Smooth muscle cell (in vitro differentiated cells): ENCODE measurements around the gene GHRH. TPM values are rescaled to one million over a fixed set of nuclear protein-coding genes. Genes with fewer than 3 reads are reported as not detected.

ENCODE experiments used
- DNase-seq: peaks from one replicate; lab custom pipeline; 2025; ENCODE audit not compliant: unreplicated experiment; lab: John Stamatoyannopoulos, UW
- H2AFZ ChIP-seq: fragments of 200-600 bp; sonication (generic); 2 replicates; pipeline ENCODE4 v1.6.0; 2016; ENCODE audit warnings: antibody characterized with exemption, low read depth, mild to moderate bottlenecking
- H3F3A ChIP-seq: fragments of 200-600 bp; sonication (generic); 2 replicates; pipeline ENCODE4 v1.6.0; 2017; ENCODE audit warnings: antibody characterized with exemption, low read depth
- H3K27ac ChIP-seq: fragments of 200-600 bp; sonication (generic); 2 replicates; pipeline ENCODE4 v1.5.1; 2016; ENCODE audit warnings: low read depth, mild to moderate bottlenecking
- H3K27me3 ChIP-seq: fragments of 200-600 bp; sonication (generic); 2 replicates; pipeline ENCODE4 v1.6.1; 2016; ENCODE audit warnings: low read depth, mild to moderate bottlenecking
- H3K36me3 ChIP-seq: fragments of 200-600 bp; sonication (generic); 2 replicates; pipeline ENCODE4 v1.5.1; 2016; ENCODE audit warnings: low read depth
- H3K4me1 ChIP-seq: fragments of 200-600 bp; sonication (generic); 2 replicates; pipeline ENCODE4 v1.5.1; 2016; ENCODE audit warnings: low read depth
- H3K4me2 ChIP-seq: fragments of 200-600 bp; sonication (generic); 2 replicates; pipeline ENCODE4 v1.6.0; 2016; ENCODE audit warnings: mild to moderate bottlenecking
- H3K4me3 ChIP-seq: fragments of 200-600 bp; sonication (generic); 2 replicates; pipeline ENCODE4 v1.5.1; 2016; ENCODE audit warnings: mild to moderate bottlenecking
- H3K79me2 ChIP-seq: fragments of 200-600 bp; sonication (generic); 2 replicates; pipeline ENCODE4 v1.6.0; 2016; ENCODE audit warnings: low read depth, mild to moderate bottlenecking
- H3K9ac ChIP-seq: fragments of 200-600 bp; sonication (generic); 2 replicates; pipeline ENCODE4 v1.6.0; 2016; ENCODE audit warnings: low read depth
- H3K9me3 ChIP-seq: fragments of 200-600 bp; sonication (generic); replicated peaks from 2 replicates; pipeline ENCODE4 v1.5.1; 2016; ENCODE audit warnings: low read depth
- H4K20me1 ChIP-seq: fragments of 200-600 bp; sonication (generic); 2 replicates; pipeline ENCODE4 v1.6.0; 2016; ENCODE audit warnings: low read depth
- WGBS: methylation state at CpG from one replicate; pipeline ENCODE4 v1.1.7; 2016; ENCODE audit warnings: low lambda C conversion rate; 5-methylcytosine and 5-hydroxymethylcytosine counted together
- polyA plus RNA-seq: library from polyadenylated mRNA; unstranded; fragments of >200 nt; fragmentation: Nextera tagmentation; extraction: Ambion mirVana; gene quantifications from 2 replicates; pipeline ENCODE4 v1.2.1, GENCODE V29; 2016
- total RNA-seq: library from RNA; depleted of rRNA; stranded (reverse); fragments of >200 nt; gene quantifications from 2 replicates; pipeline ENCODE4 v1.2.3, GENCODE V29; 2014
- TF ChIP-seq, protein P1 (sequence below): fragments of 200-600 bp; sonication (generic); IDR thresholded peaks from 2 replicates; pipeline ENCODE4 v1.5.1; 2017; ENCODE audit warnings: borderline replicate concordance, mild to moderate bottlenecking, antibody characterized with exemption; ENCODE audit not compliant: insufficient read depth, poor library complexity, severe bottlenecking

Gene GHRH
- total and polyA plus RNA-seq, 2 experiments from 2014 or later: not detected

DNA sequence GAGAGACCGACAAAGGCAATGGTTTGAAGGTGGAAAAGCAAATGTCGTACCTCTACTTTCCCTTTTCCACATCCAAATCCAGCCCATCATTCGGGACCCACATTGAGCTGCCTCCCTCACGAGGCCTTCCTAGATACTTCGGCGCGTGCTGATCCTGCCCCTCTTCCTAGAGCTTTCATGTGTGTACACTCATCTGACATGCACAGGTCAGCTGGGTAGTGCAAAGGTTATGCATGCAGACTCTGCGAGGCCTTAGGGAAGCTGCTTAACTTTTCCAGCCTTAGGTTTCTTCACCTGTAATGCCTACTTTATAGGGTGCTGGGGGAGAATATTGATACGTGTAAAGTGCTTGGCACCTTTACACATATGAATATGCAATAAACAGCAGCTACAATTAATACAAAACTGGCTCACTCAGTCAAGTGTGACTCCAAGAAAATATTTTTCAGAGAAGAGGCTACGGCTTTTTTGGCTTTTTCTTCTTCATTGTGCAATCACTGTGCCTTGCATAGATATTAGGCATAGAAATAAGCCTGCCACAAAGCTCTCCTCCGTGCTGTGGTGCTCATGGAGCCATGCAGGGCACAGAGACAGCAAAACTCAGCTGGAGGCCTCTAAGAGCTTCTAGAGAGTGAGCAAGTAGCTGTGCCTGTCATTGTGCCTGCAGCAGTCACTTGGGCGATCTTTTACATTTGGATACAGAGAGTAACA, 24.2 kb upstream of the GHRH start:
- H2AFZ ChIP-seq: no peak overlapping the region
- H3K4me3 ChIP-seq: no peak overlapping the region
- H3K4me2 ChIP-seq: no peak overlapping the region
- H3K36me3 ChIP-seq: no peaks in the 10 kb centered on the region
- H3K4me1 ChIP-seq: no peaks in the 10 kb centered on the region
- H3K9ac ChIP-seq: no peak overlapping the region
- H4K20me1 ChIP-seq: no peaks in the 10 kb centered on the region
- no peaks in the 10 kb centered on the region for H3K9me3 ChIP-seq
- no peaks in the 10 kb centered on the region for H3F3A ChIP-seq
- H3K27ac ChIP-seq: no peak overlapping the region
- 88% methylated on average over 12 of the region's 12 CpGs for WGBS
- H3K27me3 ChIP-seq: no peaks in the 10 kb centered on the region
- TF ChIP-seq, protein P1, sequence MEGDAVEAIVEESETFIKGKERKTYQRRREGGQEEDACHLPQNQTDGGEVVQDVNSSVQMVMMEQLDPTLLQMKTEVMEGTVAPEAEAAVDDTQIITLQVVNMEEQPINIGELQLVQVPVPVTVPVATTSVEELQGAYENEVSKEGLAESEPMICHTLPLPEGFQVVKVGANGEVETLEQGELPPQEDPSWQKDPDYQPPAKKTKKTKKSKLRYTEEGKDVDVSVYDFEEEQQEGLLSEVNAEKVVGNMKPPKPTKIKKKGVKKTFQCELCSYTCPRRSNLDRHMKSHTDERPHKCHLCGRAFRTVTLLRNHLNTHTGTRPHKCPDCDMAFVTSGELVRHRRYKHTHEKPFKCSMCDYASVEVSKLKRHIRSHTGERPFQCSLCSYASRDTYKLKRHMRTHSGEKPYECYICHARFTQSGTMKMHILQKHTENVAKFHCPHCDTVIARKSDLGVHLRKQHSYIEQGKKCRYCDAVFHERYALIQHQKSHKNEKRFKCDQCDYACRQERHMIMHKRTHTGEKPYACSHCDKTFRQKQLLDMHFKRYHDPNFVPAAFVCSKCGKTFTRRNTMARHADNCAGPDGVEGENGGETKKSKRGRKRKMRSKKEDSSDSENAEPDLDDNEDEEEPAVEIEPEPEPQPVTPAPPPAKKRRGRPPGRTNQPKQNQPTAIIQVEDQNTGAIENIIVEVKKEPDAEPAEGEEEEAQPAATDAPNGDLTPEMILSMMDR: no peak
- H3K79me2 ChIP-seq: peaks cover 13% of the 10 kb centered on the region
- no peak for DNase-seq

DNA sequence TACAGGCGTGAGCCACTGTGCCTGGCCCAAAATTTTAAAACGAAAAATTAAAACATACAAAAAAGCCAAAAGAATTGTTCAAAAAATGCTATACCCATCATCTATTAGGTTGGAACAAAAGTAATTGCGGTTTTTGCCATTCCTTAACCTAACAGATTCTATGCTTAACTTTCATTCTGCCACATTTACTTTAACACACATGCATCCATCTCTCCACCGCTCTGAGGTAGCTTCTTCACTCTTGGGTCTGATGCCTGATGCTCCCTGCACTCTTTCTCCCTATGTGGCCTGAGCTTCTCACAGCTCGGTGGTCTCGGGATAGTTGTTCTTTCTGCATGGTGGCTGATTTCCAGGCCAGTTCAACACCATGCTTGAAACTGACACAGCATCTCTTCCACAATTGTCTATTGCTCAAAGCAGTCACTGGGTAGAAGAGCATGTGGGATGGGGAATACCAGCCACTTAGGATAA, 23.1 kb upstream of the GHRH start:
- no peak for DNase-seq
- TF ChIP-seq, protein P1: no peak
- H3K27me3 ChIP-seq: no peaks in the 10 kb centered on the region
- H3K4me1 ChIP-seq: no peaks in the 10 kb centered on the region
- H3K4me3 ChIP-seq: no peak overlapping the region
- 96% methylated on average over 6 of the region's 6 CpGs for WGBS
- no peak overlapping the region for H2AFZ ChIP-seq
- no peaks in the 10 kb centered on the region for H3K36me3 ChIP-seq
- no peaks in the 10 kb centered on the region for H3K9me3 ChIP-seq
- no peaks in the 10 kb centered on the region for H4K20me1 ChIP-seq
- peaks cover 2% of the 10 kb centered on the region for H3K79me2 ChIP-seq
- no peak overlapping the region for H3K9ac ChIP-seq
- H3K27ac ChIP-seq: no peak overlapping the region
- no peak overlapping the region for H3K4me2 ChIP-seq
- H3F3A ChIP-seq: no peaks in the 10 kb centered on the region

DNA sequence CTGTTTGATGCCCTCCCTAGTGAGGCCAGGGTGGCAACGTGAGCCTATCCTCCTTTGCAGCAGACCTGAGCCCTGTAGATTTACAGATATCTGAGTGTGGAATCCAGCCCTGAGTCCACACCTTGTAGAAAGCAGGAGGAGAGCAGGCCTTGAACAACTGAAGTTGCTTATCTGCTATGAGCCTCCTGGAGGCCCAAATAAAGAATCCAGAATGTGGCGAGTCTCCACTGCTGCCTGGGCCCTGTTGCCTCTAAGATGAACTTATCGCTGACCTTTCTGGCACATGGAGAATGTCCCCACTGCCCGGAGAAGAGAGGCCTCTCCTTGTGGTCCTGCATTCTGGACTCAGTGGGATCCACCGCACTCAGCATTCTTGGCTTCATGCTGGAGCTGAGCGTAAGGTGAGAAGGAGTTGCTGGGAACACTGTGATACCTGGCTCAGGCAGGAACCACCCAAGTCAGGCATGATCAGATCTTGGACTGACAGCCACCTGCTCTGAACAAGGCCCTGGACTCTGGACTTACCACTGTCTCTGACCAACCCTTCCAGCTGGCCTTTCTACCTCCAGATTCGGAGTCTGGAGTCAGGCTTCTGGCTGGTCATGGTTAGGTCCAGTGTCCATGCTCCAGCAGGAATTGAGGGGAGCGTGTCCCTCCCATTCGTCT, 22.0 kb upstream of the GHRH start:
- Histone ChIP-seq H3K79me2 (no peaks in the 10 kb centered on the region), H3K4me3 (no peak overlapping the region), H4K20me1 (no peaks in the 10 kb centered on the region), H2AFZ (peak overlapping the region; percentile 72), H3K9me3 (no peaks in the 10 kb centered on the region), H3K27ac (no peak overlapping the region), H3K9ac (no peak overlapping the region), H3K4me2 (no peak overlapping the region), H3K4me1 (no peaks in the 10 kb centered on the region), H3K27me3 (no peaks in the 10 kb centered on the region), H3K36me3 (no peaks in the 10 kb centered on the region), H3F3A (no peaks in the 10 kb centered on the region)
- WGBS: 91% methylated on average over 9 of the region's 9 CpGs
- TF ChIP-seq, protein P1: no peak
- no peak for DNase-seq
